Suprapubic skin (tissue), 4 donors: ENCODE results near the gene SORCS3.

ENCODE experiments used
- POLR2A ChIP-seq, 2 donors: fragments of 450-650 bp; IDR thresholded peaks; one replicate each; pipeline ENCODE4 v1.6.1; 2017; ENCODE audit warnings: antibody characterized with exemption in 2 of 2, mild to moderate bottlenecking in 2 of 2, moderate library complexity in 2 of 2
- POLR2AphosphoS5 ChIP-seq, 3 donors: sonication (generic); formaldehyde crosslinking; IDR thresholded peaks; one replicate each; pipeline ENCODE4 v1.6.1; 2017; ENCODE audit warnings: antibody characterized with exemption in 3 of 3
- TF ChIP-seq, protein P1 (sequence below), 2 donors: fragments of 200-600 bp in 1 of 2; fragments of 450-650 bp in 1 of 2; sonication (generic) in 1 of 2; IDR thresholded peaks; one replicate each; pipeline ENCODE4 v1.5.1; 2016 to 2019; ENCODE audit warnings: antibody characterized with exemption in 2 of 2, mild to moderate bottlenecking in 1 of 2, moderate library complexity in 1 of 2

GRCh38 chr10:105197598-105198364 is 556.7 kb downstream of the SORCS3 start:
- TF ChIP-seq, protein P1, sequence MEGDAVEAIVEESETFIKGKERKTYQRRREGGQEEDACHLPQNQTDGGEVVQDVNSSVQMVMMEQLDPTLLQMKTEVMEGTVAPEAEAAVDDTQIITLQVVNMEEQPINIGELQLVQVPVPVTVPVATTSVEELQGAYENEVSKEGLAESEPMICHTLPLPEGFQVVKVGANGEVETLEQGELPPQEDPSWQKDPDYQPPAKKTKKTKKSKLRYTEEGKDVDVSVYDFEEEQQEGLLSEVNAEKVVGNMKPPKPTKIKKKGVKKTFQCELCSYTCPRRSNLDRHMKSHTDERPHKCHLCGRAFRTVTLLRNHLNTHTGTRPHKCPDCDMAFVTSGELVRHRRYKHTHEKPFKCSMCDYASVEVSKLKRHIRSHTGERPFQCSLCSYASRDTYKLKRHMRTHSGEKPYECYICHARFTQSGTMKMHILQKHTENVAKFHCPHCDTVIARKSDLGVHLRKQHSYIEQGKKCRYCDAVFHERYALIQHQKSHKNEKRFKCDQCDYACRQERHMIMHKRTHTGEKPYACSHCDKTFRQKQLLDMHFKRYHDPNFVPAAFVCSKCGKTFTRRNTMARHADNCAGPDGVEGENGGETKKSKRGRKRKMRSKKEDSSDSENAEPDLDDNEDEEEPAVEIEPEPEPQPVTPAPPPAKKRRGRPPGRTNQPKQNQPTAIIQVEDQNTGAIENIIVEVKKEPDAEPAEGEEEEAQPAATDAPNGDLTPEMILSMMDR (IDR thresholded peaks at IDR 0.05), result no peak
- no peak for TF ChIP-seq POLR2AphosphoS5 (IDR thresholded peaks at IDR 0.05)
- no peak for TF ChIP-seq POLR2A (IDR thresholded peaks at IDR 0.05)
